Stimulated activated CD4-positive, alpha-beta T cell treated with anti-CD3 and anti-CD28 coated beads, Interleukin-12 subunit alpha, Interleukin-12 subunit beta, amount 100 ng/mL, for 4 hours (primary cell): ENCODE measurements around the gene GBP7.

ENCODE experiments used
- DNase-seq: peaks from one replicate; pipeline ENCODE4 v3.0.0-alpha.2; 2020

The GBP7 gene

GRCh38 chr1:89104687-89105086, 71.1 kb downstream of the GBP7 start:
- no peak for DNase-seq

DNA sequence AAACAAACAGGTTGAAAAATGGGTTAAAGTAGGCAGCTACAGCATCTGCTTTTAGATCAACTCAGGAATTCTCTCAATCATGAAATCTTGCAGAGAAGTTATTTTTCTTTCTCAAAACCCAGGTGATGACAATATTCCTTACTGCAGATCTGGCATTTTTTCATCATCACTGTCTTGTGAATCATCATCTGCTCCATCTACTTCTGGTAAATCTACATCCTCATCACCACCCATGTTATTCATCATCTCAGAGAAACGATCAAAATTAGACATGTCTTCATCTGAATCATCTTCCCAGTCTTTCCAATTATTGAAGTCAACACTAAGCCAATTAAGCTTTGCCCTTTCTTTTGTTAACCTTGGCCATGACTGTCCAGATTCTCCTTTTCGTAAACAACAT, 71.7 kb downstream of the GBP7 start:
- DNase-seq = no peak

DNA sequence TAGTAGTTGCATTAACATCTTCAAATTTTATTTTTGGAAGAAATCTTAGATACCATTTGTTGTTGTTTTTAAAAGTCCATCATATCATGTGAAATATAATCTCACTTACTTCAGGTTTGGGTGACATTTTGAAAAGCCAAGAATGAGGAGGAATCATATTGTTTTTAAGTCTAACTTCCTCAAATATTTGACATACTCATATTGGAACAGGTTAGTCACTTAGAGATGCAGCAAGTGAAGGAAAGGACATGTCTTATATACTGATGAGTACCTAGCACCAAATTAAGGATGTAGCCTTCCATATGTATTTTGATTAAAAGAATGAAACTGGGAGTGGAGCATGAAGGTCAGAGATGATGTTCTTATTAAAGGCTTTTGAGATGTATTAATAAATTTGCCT, 73.8 kb downstream of the GBP7 start:
- DNase-seq = no peak

GRCh38 chr1:89100412-89100811, 75.4 kb downstream of the GBP7 start:
- no peak for DNase-seq

DNA sequence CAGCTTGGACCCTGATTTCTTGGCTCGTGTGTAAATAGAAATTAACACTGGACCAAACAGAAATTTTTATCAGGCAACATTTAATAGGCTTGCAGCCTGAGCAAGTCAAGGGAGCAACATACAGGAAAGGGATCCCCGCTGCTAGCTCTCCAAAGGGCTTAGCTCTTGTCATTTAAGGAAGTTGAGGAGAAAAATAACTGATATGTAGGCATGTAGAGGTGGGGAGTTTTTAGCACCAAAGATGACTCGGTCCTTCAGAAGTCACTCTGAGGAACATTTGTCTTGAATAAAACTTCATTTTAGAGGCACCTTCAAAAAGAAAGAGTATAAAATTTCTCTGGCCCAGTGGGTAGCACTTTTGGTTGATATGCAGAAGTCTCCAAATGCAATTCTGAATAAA, 76.9 kb downstream of the GBP7 start:
- DNase-seq = no peak

DNA sequence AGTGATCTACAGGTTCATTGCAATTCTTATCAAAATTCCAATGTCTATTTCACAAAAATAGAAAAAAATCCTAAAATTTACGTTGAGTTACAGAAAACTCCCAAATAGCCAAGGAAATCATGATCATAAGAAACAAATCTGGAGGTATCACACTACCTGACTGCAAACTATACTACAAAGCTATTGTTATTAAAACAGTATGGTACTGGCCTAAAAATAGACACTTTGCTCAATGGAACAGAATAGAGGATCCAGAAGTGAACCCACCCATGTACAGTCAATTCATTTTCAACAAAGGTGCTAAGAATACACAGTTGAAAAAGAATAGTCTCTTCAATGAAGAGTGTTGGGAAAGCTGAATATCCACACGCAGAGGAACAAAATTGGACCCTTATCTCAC, 80.1 kb downstream of the GBP7 start:
- no peak for DNase-seq

GRCh38 chr1:89089962-89090361, 85.8 kb downstream of the GBP7 start:
- DNase-seq = no peak

DNA sequence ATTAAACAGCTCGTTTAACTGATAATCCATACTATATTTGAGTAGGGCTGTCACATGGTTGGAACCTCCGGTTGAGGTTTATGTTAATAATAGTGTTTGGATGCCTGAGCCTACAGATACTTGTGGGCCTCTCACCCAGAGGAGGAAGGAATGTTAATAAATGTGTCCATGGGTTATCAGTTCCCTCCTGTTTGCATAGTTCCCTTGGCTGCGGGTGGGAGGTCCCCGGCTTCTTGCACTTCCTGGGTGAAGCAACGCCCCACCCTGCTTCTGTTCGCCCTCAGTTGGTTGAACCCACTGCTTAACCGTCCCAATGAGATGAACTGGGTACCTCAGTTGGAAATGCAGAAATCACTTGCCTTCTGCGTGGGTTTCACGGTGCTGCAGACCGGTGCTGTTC, 87.2 kb downstream of the GBP7 start:
- no peak for DNase-seq

DNA sequence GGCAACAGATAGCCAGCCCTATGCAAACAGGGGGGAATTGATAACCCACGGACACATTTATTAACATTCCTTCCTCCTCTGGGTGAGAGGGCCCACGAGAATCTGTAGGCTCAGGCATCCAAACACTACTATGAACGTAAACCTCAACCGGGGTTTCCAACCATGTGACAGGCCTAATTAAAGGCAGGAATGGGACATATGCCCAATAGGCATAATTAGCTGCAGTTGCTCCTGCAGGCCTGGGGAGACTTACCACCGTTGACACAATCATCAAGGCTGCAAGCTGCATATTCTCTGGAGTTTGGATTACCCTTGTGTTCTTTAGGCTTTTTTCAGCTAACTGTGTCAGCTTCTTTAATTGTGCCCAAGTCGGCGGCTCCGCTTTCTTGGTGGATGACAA, 88.6 kb downstream of the GBP7 start:
- no peak for DNase-seq

DNA sequence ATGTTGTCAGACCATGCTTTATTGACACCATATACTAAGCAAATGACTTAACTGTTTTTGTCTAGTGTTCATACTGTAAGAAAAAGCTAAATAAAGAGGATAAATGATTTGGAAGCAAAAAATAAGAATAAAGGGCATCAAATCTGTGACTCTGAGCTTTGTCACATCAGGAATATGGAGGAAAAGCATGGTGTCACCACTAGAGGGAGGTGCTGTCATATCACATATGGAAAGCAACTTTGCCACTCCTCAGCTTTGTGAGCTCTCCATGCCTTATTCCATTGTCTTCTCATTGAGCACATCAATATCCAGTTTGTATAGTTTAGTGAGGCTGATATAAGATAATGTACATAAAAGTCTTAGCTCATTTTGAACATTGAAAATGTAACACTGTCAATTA, 90.0 kb downstream of the GBP7 start:
- DNase-seq = no peak
